Keratinocyte (primary cell): Measurements from ENCODE around the gene GPR37.

Source experiments
- CTCF ChIP-seq, 3 experiments: IDR thresholded peaks in 1 of 3; conservative IDR thresholded peaks in 1 of 3; optimal IDR thresholded peaks in 1 of 3; 2 replicates in 2 of 3; 3 replicates in 1 of 3; pipeline versions ENCODE3 to v1.5.1; 2011; ENCODE audit warnings: low read length in 3 of 3, mild to moderate bottlenecking in 3 of 3, moderate library complexity in 2 of 3, control low read depth in 1 of 3, inconsistent platforms in 1 of 3; ENCODE audit not compliant: insufficient read depth in 2 of 3; ENCODE audit errors: extremely low read depth in 1 of 3
- EZH2 ChIP-seq: IDR thresholded peaks from one replicate; pipeline ENCODE4 v1.6.1; 2012; ENCODE audit warnings: inconsistent platforms, mild to moderate bottlenecking, low read length, moderate library complexity

GRCh38 chr7:124722292-124722691 lies 43.3 kb downstream of the GPR37 start:
- TF ChIP-seq CTCF (optimal IDR thresholded peaks at IDR 0.05 in 1 of 3, IDR thresholded peaks at IDR 0.05 in 1 of 3, conservative IDR thresholded peaks at IDR 0.05 in 1 of 3; ENCODE audit: extremely low read depth in 1 of 3, insufficient read depth in 2 of 3, low read length in 3 of 3): no peak
- no peak for TF ChIP-seq EZH2
